IMR-90 (cell line): ENCODE results near the gene IGF1R. TPM values are rescaled to one million over a fixed set of nuclear protein-coding genes. Genes with fewer than 3 reads are reported as not detected.

ENCODE experiments used
- ATAC-seq: fragments of 200-7000 bp; cut with Tn5 transposase; 2 replicates; pipeline ENCODE4 v1.9.1; 2020; ENCODE audit warnings: low read depth, mild to moderate bottlenecking, moderate library complexity
- BruUV-seq: library from RNA; stranded (reverse); fragments of 400-500 nt; replicated peaks from 2 replicates; lab custom pipeline; 2021; lab: Mats Ljungman, UMichigan
- CTCF ChIA-PET: fragments of 300-600 bp; formaldehyde crosslinking; extraction: SDS; loops from one replicate; lab custom pipeline; 2021; ENCODE audit warnings: antibody characterized with exemption; lab: Yijun Ruan, JAX
- POLR2A ChIA-PET: fragments of 300-600 bp; sonication (Branson Sonifier 250); formaldehyde crosslinking; loops from one replicate; lab custom pipeline; 2022; ENCODE audit warnings: antibody characterized with exemption; ENCODE audit not compliant: unreplicated experiment; lab: Charles Lee
- DNase-seq: peaks from one replicate; pipeline ENCODE4 v3.0.0; 2013
- H2AFZ ChIP-seq: replicated peaks from 2 replicates; pipeline ENCODE3; 2013; ENCODE audit warnings: low read length, mild to moderate bottlenecking; ENCODE audit not compliant: poor library complexity
- H2AK5ac ChIP-seq: 2 replicates; pipeline ENCODE4 v1.6.1; 2013; ENCODE audit warnings: low read depth, low read length, inconsistent platforms
- H2AK9ac ChIP-seq: replicated peaks from 2 replicates; pipeline ENCODE3; 2013; ENCODE audit warnings: mild to moderate bottlenecking, low read depth, low read length, moderate library complexity; ENCODE audit not compliant: poor library complexity
- H2BK120ac ChIP-seq: 2 replicates; pipeline ENCODE4 v1.6.1; 2013; ENCODE audit warnings: low read depth, low read length, inconsistent platforms
- H2BK15ac ChIP-seq: 3 replicates; pipeline ENCODE4 v1.6.1; 2013; ENCODE audit warnings: low read depth, low read length, inconsistent platforms
- H2BK20ac ChIP-seq: 2 replicates; pipeline ENCODE4 v1.6.1; 2013; ENCODE audit warnings: low read depth, mild to moderate bottlenecking, inconsistent platforms, low read length, moderate library complexity
- H2BK5ac ChIP-seq: 2 replicates; pipeline ENCODE4 v1.6.1; 2013; ENCODE audit warnings: mild to moderate bottlenecking, low read depth, low read length, inconsistent platforms; ENCODE audit not compliant: poor library complexity, severe bottlenecking
- H3K14ac ChIP-seq: replicated peaks from 2 replicates; pipeline ENCODE4 v1.6.1; 2013; ENCODE audit warnings: low read depth, low read length, inconsistent platforms
- H3K18ac ChIP-seq: 2 replicates; pipeline ENCODE4 v1.6.1; 2013; ENCODE audit warnings: low read depth, low read length, control low read depth
- H3K23ac ChIP-seq: 2 replicates; pipeline ENCODE4 v1.6.1; 2013; ENCODE audit warnings: low read depth, low read length, inconsistent platforms
- H3K27ac ChIP-seq: 2 replicates; pipeline ENCODE4 v1.5.1; 2013; ENCODE audit warnings: mild to moderate bottlenecking, control low read depth, low read length; ENCODE audit not compliant: insufficient read depth
- H3K27me3 ChIP-seq: 2 replicates; pipeline ENCODE4 v1.6.1; 2013; ENCODE audit warnings: low read length; ENCODE audit not compliant: control insufficient read depth, insufficient read depth
- H3K36me3 ChIP-seq: 2 replicates; pipeline ENCODE4 v1.6.1; 2013; ENCODE audit warnings: low read length, mixed read lengths; ENCODE audit not compliant: control insufficient read depth, insufficient read depth
- H3K4ac ChIP-seq: 2 replicates; pipeline ENCODE4 v1.6.1; 2013; ENCODE audit warnings: low read depth, low read length, inconsistent platforms
- H3K4me1 ChIP-seq: 2 replicates; pipeline ENCODE4 v1.6.1; 2013; ENCODE audit warnings: low read length, mixed read lengths; ENCODE audit not compliant: control insufficient read depth, insufficient read depth
- H3K4me2 ChIP-seq: 2 replicates; pipeline ENCODE4 v1.6.1; 2013; ENCODE audit warnings: low read depth, mild to moderate bottlenecking, control low read depth, low read length, moderate library complexity
- H3K4me3 ChIP-seq: 2 replicates; pipeline ENCODE4 v1.5.1; 2013; ENCODE audit warnings: low read depth, mild to moderate bottlenecking, control low read depth, low read length, moderate library complexity; ENCODE audit not compliant: insufficient read depth
- H3K56ac ChIP-seq: 2 replicates; pipeline ENCODE4 v1.6.1; 2013; ENCODE audit warnings: low read length, inconsistent platforms; ENCODE audit not compliant: insufficient read depth; ENCODE audit errors: extremely low read depth
- H3K79me1 ChIP-seq, 2 experiments: 2 replicates each; pipeline ENCODE4 v1.6.1; 2013; ENCODE audit warnings: low read length in 2 of 2, inconsistent platforms in 1 of 2, low read depth in 1 of 2
- H3K9ac ChIP-seq: 2 replicates; pipeline ENCODE4 v1.6.1; 2013; ENCODE audit warnings: low read depth, low read length, control low read depth
- H3K9me1 ChIP-seq: 2 replicates; pipeline ENCODE4 v1.6.1; 2013; ENCODE audit warnings: low read length, inconsistent platforms; ENCODE audit not compliant: insufficient read depth
- H3K9me3 ChIP-seq: 2 replicates; pipeline ENCODE4 v1.6.1; 2013; ENCODE audit warnings: low read length; ENCODE audit not compliant: control insufficient read depth, insufficient read depth
- H4K20me1 ChIP-seq: 2 replicates; pipeline ENCODE4 v1.6.1; 2013; ENCODE audit warnings: low read length, inconsistent platforms; ENCODE audit not compliant: insufficient read depth
- H4K5ac ChIP-seq: 2 replicates; pipeline ENCODE4 v1.6.1; 2013; ENCODE audit warnings: mild to moderate bottlenecking, low read depth, low read length, control low read depth
- H4K8ac ChIP-seq, 2 experiments: 2 replicates each; pipeline ENCODE4 v1.6.1; 2013; ENCODE audit warnings: low read depth in 2 of 2, low read length in 2 of 2, control low read depth in 1 of 2, inconsistent platforms in 1 of 2
- H4K91ac ChIP-seq: 2 replicates; pipeline ENCODE4 v1.6.1; 2013; ENCODE audit warnings: low read depth, low read length, inconsistent platforms; ENCODE audit not compliant: insufficient read depth
- BHLHE40 ChIP-seq: fragments of 150-350 bp; IDR thresholded peaks from 2 replicates; pipeline ENCODE4 v1.6.1; 2016; ENCODE audit warnings: mild to moderate bottlenecking, low read depth, low read length
- CEBPB ChIP-seq: IDR thresholded peaks from 2 replicates; pipeline ENCODE4 v1.6.1; 2012; ENCODE audit warnings: low read depth, low read length, improper control_type of control experiment
- CHD1 ChIP-seq: IDR thresholded peaks from 2 replicates; pipeline ENCODE4 v1.6.1; 2012; ENCODE audit warnings: low read depth, low read length, improper control_type of control experiment
- ELK1 ChIP-seq: fragments of 150-350 bp; IDR thresholded peaks from 2 replicates; pipeline ENCODE4 v1.6.1; 2016; ENCODE audit warnings: low read depth, mild to moderate bottlenecking, low read length, moderate library complexity, borderline replicate concordance
- FOS ChIP-seq: fragments of 150-350 bp; IDR thresholded peaks from 2 replicates; pipeline ENCODE4 v1.6.1; 2016; ENCODE audit warnings: low read depth, low read length
- MAFK ChIP-seq: IDR thresholded peaks from 2 replicates; pipeline ENCODE4 v1.6.1; 2012; ENCODE audit warnings: low read depth, low read length, improper control_type of control experiment
- MXI1 ChIP-seq: IDR thresholded peaks from 2 replicates; pipeline ENCODE4 v1.6.1; 2012; ENCODE audit warnings: low read depth, mild to moderate bottlenecking, low read length, moderate library complexity, borderline replicate concordance
- NFE2L2 ChIP-seq: fragments of 150-350 bp; IDR thresholded peaks from 2 replicates; pipeline ENCODE4 v1.6.1; 2016; ENCODE audit warnings: low read depth, mild to moderate bottlenecking, low read length
- POLR2A ChIP-seq: IDR thresholded peaks from 2 replicates; pipeline ENCODE4 v1.6.1; 2012; ENCODE audit warnings: mild to moderate bottlenecking, low read depth, low read length
- RCOR1 ChIP-seq: IDR thresholded peaks from 2 replicates; pipeline ENCODE4 v1.6.1; 2012; ENCODE audit warnings: mild to moderate bottlenecking, low read length, improper control_type of control experiment; ENCODE audit not compliant: insufficient replicate concordance
- RFX5 ChIP-seq: IDR thresholded peaks from 2 replicates; pipeline ENCODE4 v1.8.0; 2012; ENCODE audit warnings: low read depth, mild to moderate bottlenecking, low read length, moderate library complexity
- SMC3 ChIP-seq: fragments of 150-350 bp; IDR thresholded peaks from 2 replicates; pipeline ENCODE4 v1.6.1; 2016; ENCODE audit warnings: low read depth, mild to moderate bottlenecking, antibody characterized with exemption, low read length, moderate library complexity
- USF2 ChIP-seq: fragments of 150-350 bp; IDR thresholded peaks from 2 replicates; pipeline ENCODE4 v1.6.1; 2017; ENCODE audit warnings: mild to moderate bottlenecking, antibody characterized with exemption, low read length, low read depth
- WGBS, 2 experiments: methylation state at CpG; one replicate each; pipeline versions ENCODE4 v1.1.5 to v1.1.7; 2013; ENCODE audit warnings: missing lambda C conversion rate in 2 of 2; ENCODE audit not compliant: insufficient read length in 1 of 2; ENCODE audit errors: extremely low coverage in 2 of 2; 5-methylcytosine and 5-hydroxymethylcytosine counted together
- dilution Hi-C: fragments of 300-500 bp; cut with HindIII; formaldehyde crosslinking; loops from one replicate; pipeline ENCODE4 v1.14.3; 2018; ENCODE audit warnings: low sequenced_read_pairs; ENCODE audit not compliant: unreplicated experiment
- in situ Hi-C: fragments of 300-500 bp; cut with MboI; formaldehyde crosslinking; loops from 3 replicates; pipeline ENCODE4 v1.14.3; 2019; ENCODE audit warnings: low sequenced_read_pairs, inconsistent platforms, mixed read lengths
- intact Hi-C: fragments of 100-400 bp; cut with micrococcal nuclease; formaldehyde crosslinking; loops from 2 replicates; pipeline ENCODE4 v1.10.0; 2022
- polyA plus RNA-seq, 3 experiments: library from polyadenylated mRNA; depleted of rRNA; stranded (reverse); fragments of >200 nt; gene quantifications; 2 replicates each; pipeline ENCODE4 v1.2.3, GENCODE V29; 2012; ENCODE audit warnings: low replicate concordance in 1 of 3
- total RNA-seq: library from RNA; depleted of rRNA; stranded (reverse); fragments of >200 nt; gene quantifications from 2 replicates; pipeline ENCODE4 v1.2.3, GENCODE V29; 2012
- TF ChIP-seq, protein P1 (sequence below): conservative IDR thresholded peaks from 2 replicates; pipeline ENCODE4 v1.5.1; 2012; ENCODE audit warnings: mild to moderate bottlenecking, low read depth, low read length, improper control_type of control experiment

Gene IGF1R
- total and polyA plus RNA-seq, 2 of the 4 experiments (the other 2 are of a cell fraction): 24.0 to 24.9 TPM

DNA sequence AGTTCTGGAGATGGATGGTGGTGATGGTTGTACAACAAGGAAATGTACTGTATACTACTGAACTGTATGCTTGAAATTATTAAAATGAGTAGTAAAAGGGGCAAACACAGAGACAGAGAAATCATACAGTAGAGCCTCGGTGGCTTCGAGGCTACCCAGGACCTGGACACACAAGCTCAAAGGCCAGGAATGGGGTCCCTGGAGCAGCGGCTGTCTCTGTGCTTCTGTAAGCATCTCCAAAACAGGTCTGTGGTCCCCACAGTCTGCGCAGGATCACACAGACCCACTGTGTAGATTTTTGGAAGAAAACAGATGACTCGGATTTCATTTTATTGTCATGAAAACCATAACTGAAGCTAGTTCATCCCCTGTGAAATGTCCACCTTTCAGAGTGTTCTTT, 319.6 kb downstream of the IGF1R start:
- CTCF ChIA-PET: no interaction called here

More for the DNA sequence above, 319.6 kb downstream of the IGF1R start:
- no peak overlapping the region for H3K14ac ChIP-seq
- no peaks in the 10 kb centered on the region for H3K9me3 ChIP-seq
- no peak for DNase-seq
- no peak overlapping the region for H2BK20ac ChIP-seq
- H2AK5ac ChIP-seq: no peak overlapping the region
- peaks cover 0 to 3% of the 10 kb centered on the region in 2 experiments; a peak in 1 of 4 replicates for H3K79me1 ChIP-seq
- no peak overlapping the region for H3K23ac ChIP-seq
- intact Hi-C loops (no loop called here), in situ Hi-C loops (no loop called here), dilution Hi-C loops (no loop called here)
- WGBS, 2 experiments: no CpG with 5 or more reads among the region's 5 CpGs
- no peak for TF ChIP-seq FOS
- TF ChIP-seq MAFK: no peak
- no peak for TF ChIP-seq BHLHE40
- TF ChIP-seq RFX5: no peak
- no peak for TF ChIP-seq MXI1
- TF ChIP-seq CEBPB: no peak
- no peak for TF ChIP-seq USF2
- no peak for TF ChIP-seq NFE2L2
- no peak for TF ChIP-seq RCOR1
- TF ChIP-seq ELK1: no peak
- TF ChIP-seq, protein P1, sequence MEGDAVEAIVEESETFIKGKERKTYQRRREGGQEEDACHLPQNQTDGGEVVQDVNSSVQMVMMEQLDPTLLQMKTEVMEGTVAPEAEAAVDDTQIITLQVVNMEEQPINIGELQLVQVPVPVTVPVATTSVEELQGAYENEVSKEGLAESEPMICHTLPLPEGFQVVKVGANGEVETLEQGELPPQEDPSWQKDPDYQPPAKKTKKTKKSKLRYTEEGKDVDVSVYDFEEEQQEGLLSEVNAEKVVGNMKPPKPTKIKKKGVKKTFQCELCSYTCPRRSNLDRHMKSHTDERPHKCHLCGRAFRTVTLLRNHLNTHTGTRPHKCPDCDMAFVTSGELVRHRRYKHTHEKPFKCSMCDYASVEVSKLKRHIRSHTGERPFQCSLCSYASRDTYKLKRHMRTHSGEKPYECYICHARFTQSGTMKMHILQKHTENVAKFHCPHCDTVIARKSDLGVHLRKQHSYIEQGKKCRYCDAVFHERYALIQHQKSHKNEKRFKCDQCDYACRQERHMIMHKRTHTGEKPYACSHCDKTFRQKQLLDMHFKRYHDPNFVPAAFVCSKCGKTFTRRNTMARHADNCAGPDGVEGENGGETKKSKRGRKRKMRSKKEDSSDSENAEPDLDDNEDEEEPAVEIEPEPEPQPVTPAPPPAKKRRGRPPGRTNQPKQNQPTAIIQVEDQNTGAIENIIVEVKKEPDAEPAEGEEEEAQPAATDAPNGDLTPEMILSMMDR: no peak
- TF ChIP-seq CHD1: no peak
- no peak for TF ChIP-seq SMC3
- TF ChIP-seq POLR2A: no peak
- H2AK9ac ChIP-seq: no peak overlapping the region
- no peak overlapping the region for H3K4me3 ChIP-seq
- no peaks in the 10 kb centered on the region for H3K27me3 ChIP-seq
- no peak overlapping the region for H3K4me2 ChIP-seq
- no peak overlapping the region for H2BK120ac ChIP-seq
- no TSS peak for BruUV-seq
- H3K36me3 ChIP-seq: peaks cover 4% of the 10 kb centered on the region
- no peak overlapping the region for H3K18ac ChIP-seq
- no peak overlapping the region for H4K5ac ChIP-seq
- no peak overlapping the region for H3K56ac ChIP-seq
- POLR2A ChIA-PET: no interaction called here
- peaks cover 8% of the 10 kb centered on the region; the same call in 1 of the 2 replicates for H3K9me1 ChIP-seq
- no peak overlapping the region for H3K27ac ChIP-seq
- H3K4me1 ChIP-seq: peaks cover 11% of the 10 kb centered on the region
- no peak overlapping the region for H3K9ac ChIP-seq
- H2AFZ ChIP-seq: no peak overlapping the region
- no peak overlapping the region for H4K8ac ChIP-seq
- no peak overlapping the region for H4K91ac ChIP-seq
- H2BK15ac ChIP-seq: no peak overlapping the region
- no peak for ATAC-seq
- H3K4ac ChIP-seq: no peak overlapping the region
- H4K20me1 ChIP-seq: no peaks in the 10 kb centered on the region
- no peak overlapping the region for H2BK5ac ChIP-seq
